NCI-H187 treated with DMSO at 0.1 percent for 48 hours (cell line): ENCODE data around the gene MYO7B.

Experiments
- DNase-seq: peaks from one replicate; lab custom pipeline; 2025; lab: John Stamatoyannopoulos, UW

MYO7B gene

GRCh38 chr2:127624756-127625571 is 89.5 kb downstream of the MYO7B start:
- no peak for DNase-seq

GRCh38 chr2:127625572-127625951 is 90.1 kb downstream of the MYO7B start:
- DNase-seq, result no peak

GRCh38 chr2:127626175-127626574 is 90.7 kb downstream of the MYO7B start:
- DNase-seq, result no peak

- DNase-seq, result no peak
Measured at GRCh38 chr2:127626917-127627739, 91.6 kb downstream of the MYO7B start.

GRCh38 chr2:127627740-127628571 is 92.5 kb downstream of the MYO7B start:
- DNase-seq, result no peak

GRCh38 chr2:127628767-127629614 is 93.5 kb downstream of the MYO7B start:
- DNase-seq, result no peak

GRCh38 chr2:127629637-127630036 is 94.2 kb downstream of the MYO7B start:
- no peak for DNase-seq

- no peak for DNase-seq
Measured at GRCh38 chr2:127630096-127630863, 94.8 kb downstream of the MYO7B start.

GRCh38 chr2:127630864-127631540 is 95.5 kb downstream of the MYO7B start:
- no peak for DNase-seq

- no peak for DNase-seq
Measured at GRCh38 chr2:127631541-127631996, 96.1 kb downstream of the MYO7B start.

- no peak for DNase-seq
Measured at GRCh38 chr2:127631997-127632581, 96.6 kb downstream of the MYO7B start.

- no peak for DNase-seq
Measured at GRCh38 chr2:127632592-127633489, 97.4 kb downstream of the MYO7B start.

- no peak for DNase-seq
Measured at GRCh38 chr2:127633556-127634065, 98.1 kb downstream of the MYO7B start.

GRCh38 chr2:127634066-127634617 is 98.7 kb downstream of the MYO7B start:
- no peak for DNase-seq

- DNase-seq, result no peak
Measured at GRCh38 chr2:127634626-127635379, 99.3 kb downstream of the MYO7B start.

- no peak for DNase-seq
Measured at GRCh38 chr2:127635380-127636237, 100.1 kb downstream of the MYO7B start.
